GM12892 (cell line): ENCODE data around the gene ALG8.
"Not testable (repeated sequence)": the region's sequence is repeated elsewhere in the genome, so short reads cannot be mapped to it uniquely, and the experiment has no call there.

Source experiments
- DNase-seq: peaks from one replicate; pipeline ENCODE4 v3.0.0; 2011; ENCODE audit not compliant: insufficient read length
- FAIRE-seq: peaks from 2 replicates; lab custom pipeline; 2011; peaks lifted over from hg19 to GRCh38; lab: Jason Lieb, UNC
- POLR2A ChIP-seq: IDR thresholded peaks from 2 replicates; pipeline ENCODE4 v1.6.1; 2011; ENCODE audit warnings: low read depth, low read length, control low read depth
- POLR2AphosphoS5 ChIP-seq: IDR thresholded peaks from 2 replicates; pipeline ENCODE4 v1.6.1; 2011; ENCODE audit warnings: low read depth, low read length, control low read depth
- TAF1 ChIP-seq: IDR thresholded peaks from 2 replicates; pipeline ENCODE4 v1.6.1; 2011; ENCODE audit warnings: low read depth, mild to moderate bottlenecking, control low read depth, low read length, borderline replicate concordance

ALG8 gene

GRCh38 chr11:78083021-78083420 lies 56.4 kb downstream of the ALG8 start:
- no peak for DNase-seq
- TF ChIP-seq POLR2AphosphoS5 (no peak), POLR2A (no peak), TAF1 (no peak)
- FAIRE-seq = no peak

DNA sequence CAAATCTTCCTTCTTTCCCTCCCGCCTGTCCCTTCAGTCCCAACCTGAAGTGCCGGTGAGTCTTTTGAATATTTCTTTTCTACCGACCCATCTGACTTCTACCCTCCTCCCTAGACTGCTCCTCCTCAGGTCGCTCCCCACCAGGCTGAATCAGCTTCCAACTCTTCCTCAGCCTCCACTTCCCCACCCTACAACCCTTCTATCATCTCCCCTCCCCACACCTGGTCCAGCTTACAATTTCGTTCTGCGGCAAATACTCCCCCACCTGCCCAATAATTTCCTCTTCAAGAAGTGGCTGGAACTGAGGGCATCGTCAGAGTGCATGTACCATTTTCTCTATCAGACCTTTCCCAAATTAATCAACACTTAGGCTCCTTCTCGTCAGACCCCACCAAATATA lies 57.3 kb downstream of the ALG8 start:
- no peak for DNase-seq
- no peak for TF ChIP-seq TAF1
- no peak for TF ChIP-seq POLR2A
- no peak for TF ChIP-seq POLR2AphosphoS5
- no peak for FAIRE-seq

DNA sequence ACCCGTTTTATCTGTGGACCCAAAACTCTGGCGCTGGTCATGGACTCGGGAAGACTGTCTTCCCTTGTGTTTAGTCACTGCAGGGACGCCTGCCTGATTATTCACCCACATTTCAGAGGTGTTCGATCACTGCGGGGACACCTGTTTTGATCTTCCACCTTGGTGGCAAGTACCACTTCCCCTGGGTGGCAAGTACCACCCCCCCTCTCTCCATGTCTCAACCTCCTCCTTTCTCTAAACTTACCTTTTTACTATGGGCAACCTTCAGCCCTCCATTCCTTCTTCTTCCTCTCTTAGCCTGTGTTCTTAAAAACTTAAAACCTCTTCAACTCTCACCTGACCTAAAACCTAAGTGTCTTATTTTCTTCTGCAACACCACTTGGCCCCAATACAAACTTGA lies 57.8 kb downstream of the ALG8 start:
- FAIRE-seq (no peak), DNase-seq (no peak)
- no peak for TF ChIP-seq POLR2AphosphoS5
- TF ChIP-seq TAF1 = no peak
- no peak for TF ChIP-seq POLR2A

DNA sequence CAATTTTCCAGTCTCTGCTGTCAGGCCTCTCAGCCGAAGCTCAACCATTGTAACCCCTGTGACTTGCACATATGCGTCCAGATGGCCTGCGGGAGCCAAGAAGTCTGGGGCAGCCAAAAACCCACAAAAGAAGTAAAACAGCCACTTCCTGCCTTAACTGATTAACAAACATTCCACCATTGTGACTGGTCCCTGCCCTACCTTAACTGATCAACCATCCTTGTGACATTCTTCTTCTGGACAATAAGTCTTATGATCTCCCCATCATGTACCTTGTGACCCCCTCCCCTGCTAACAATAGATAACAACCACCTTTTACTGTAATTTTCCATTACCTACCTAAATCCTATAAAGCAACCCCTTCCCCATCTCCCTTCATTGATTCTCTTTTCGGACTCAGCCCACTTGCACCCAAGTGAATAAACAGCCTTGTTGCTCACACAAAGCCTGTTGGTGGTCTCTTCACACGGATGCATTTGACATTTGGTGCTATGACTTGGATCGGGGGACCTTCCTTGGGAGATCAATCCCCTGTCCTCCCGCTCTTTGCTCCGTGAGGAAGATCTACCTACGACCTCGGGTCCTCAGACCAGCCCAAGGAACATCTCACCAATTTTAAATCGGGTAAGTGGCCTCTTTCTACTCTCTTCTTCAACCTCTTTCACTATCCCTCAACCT lies 58.5 kb downstream of the ALG8 start:
- no peak for FAIRE-seq
- DNase-seq = no peak

DNA sequence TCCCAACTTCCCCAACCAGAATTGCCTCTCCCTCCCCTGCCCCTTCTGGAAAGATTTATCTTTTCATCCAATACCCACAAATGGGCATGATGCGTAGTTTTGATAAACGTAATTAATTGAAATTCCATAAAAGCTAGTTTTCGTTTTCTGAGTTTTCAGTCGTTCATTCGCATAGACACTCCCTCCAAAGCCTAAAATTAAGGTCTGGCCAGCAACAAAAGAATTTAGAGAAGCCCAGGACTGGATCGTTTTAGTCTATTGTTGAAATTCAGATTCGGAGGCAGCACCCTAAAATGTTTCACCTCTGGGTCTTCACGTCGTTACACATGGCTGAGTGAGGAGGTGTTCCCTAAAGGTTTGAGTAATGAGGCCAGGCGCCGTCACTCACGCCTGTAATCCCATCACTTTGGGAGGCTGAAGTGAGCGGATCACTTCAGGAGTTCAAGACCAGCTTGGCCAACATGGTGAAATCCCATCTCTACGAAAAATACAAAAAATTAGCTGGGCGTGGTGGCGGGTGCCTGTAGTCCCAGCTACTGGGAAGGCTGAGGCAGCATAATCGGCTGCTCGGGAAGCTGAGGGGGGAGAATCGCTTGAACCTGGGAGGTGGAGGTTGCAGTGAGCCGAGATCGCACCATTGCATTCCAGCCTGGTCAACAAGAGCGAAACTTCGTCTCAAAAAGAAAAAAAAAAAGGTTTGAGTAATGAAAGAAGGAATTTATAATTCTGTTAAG lies 59.2 kb downstream of the ALG8 start:
- DNase-seq (no peak), FAIRE-seq (no peak)
- TF ChIP-seq POLR2AphosphoS5 (no peak), POLR2A (no peak)

More for the DNA sequence above, 58.5 kb downstream of the ALG8 start:
- TF ChIP-seq TAF1 (no peak), POLR2A (no peak), POLR2AphosphoS5 (no peak)

GRCh38 chr11:78079232-78080083 lies 60.0 kb downstream of the ALG8 start, which contains the start of gene NDUFC2:
Gene NDUFC2 (minus strand): TSS chr11:78079862. CDS start chr11:78079744, 118 bp downstream.
- TF ChIP-seq POLR2AphosphoS5 (peak; percentile 91), TAF1 (peak; percentile 97), POLR2A (peak; percentile 91)
- FAIRE-seq (peak; percentile 86), DNase-seq (peak; percentile 69)

DNA sequence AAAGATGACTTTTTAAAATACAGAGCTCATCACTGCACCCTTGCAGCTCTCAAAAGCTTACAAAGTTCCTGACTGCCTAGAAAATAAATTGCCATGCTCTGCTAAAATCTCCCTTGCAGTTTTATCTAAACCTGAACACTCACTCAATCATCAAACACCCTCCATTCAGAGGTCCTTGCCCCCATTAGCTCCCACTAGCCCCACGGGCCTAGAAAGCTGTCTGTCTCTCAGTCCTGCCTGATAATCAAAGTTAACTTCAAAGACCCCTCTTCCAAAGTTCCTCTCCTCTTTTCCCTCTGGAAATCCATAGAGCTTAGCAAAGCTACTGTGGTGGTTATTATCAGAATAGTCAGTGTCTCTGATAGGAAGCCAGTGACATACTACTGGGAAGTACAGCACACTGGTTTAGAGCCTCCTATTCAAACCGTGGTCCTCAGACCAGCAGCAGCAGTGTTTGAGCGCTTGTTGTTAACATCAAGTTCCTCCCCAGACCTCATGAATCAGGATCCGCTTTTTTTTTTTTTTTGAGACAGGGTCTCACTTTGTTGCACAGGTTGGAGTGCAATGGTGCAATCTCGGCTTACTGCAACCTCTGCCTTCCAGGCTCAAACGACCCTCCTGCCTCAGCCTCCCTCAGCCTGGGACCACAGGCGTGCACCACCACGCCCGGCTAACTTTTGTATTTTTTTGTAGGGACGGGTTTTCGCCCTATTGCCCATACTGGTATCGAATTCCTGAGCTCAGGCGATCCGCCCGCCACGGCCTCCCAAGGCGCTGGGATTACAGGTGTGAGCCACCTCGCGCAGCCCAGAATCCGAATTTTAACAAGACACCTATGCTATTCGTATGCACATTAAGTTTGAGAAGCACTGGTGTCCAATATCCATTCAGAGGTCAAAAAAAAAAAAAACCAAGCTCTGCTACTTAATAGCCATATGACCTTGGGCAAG lies 60.9 kb downstream of the ALG8 start:
- DNase-seq (no peak), FAIRE-seq (no peak)

GRCh38 chr11:78077592-78077991 lies 61.8 kb downstream of the ALG8 start:
- FAIRE-seq, DNase-seq: not testable (repeated sequence)

More for the DNA sequence above, 60.9 kb downstream of the ALG8 start:
- TF ChIP-seq POLR2A (no peak), TAF1 (no peak), POLR2AphosphoS5 (no peak)

- DNase-seq = no peak
- no peak for FAIRE-seq
- TF ChIP-seq POLR2A (no peak), TAF1 (no peak), POLR2AphosphoS5 (no peak)
Measured at GRCh38 chr11:78076733-78077403, 62.6 kb downstream of the ALG8 start.

DNA sequence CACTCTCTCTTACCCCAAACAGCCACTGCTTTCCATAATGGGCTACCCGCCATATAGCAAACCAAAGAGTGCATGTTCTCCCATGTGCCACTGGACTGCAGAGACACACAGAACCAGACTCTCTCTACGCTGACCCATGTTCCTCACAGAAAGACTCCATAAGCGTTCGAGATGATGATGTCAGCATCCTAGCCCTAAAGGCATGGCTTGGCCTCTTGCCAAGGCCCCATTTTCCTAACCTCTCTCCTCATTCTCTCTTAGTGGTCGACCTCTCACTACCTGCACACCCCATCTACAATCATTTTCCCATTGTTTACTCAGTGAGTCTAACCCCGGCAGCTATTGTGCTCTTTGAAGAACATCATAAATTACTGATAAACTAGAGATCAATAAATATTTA lies 64.7 kb downstream of the ALG8 start:
- no peak for FAIRE-seq
- no peak for DNase-seq
- TF ChIP-seq POLR2AphosphoS5 (no peak), TAF1 (no peak), POLR2A (no peak)

DNA sequence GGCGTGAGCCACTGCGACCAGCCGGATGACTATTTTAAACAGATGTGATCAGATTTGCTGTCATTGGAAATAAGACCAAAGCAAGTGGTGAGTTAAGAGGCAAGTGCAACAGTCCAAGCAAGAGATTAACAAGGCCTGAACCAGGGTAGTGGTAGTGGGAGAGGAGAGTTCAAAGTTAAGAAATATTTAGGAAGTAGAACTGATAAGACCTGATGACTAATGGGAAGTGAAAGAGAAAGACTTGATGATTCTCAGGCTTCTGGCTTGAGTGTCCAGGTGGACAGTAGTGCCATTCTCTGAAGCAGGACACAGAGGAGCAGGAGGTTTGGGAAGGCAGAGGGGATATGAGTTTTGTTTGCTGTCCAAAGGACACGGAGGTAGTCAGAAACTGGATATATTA lies 67.0 kb downstream of the ALG8 start:
- DNase-seq = no peak
- no peak for FAIRE-seq
- TF ChIP-seq POLR2A (no peak), TAF1 (no peak), POLR2AphosphoS5 (no peak)

DNA sequence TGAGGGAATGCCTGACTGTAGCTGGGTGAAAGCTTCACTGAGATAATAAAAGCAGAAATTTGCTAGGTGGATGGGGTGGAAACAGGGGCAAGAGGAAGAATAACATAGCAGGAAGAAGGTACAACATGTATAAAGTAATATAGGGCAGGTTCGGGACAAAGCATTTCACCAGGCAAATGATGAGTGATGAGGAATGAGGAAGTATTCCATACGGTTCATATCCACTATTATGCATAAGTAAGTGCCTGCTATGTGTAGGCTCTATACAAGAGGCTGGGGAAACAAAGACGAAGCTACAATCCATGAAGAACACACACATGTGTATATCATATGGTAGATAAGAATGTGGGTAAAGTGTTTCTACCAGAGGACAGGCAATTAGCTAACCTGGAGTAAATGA lies 67.7 kb downstream of the ALG8 start:
- FAIRE-seq (no peak), DNase-seq (no peak)
- TF ChIP-seq POLR2AphosphoS5 = no peak
- no peak for TF ChIP-seq POLR2A
- no peak for TF ChIP-seq TAF1
